ENCODE data around the gene HDAC1.

GRCh38 chr1:32289256-32289655, 2.6 kb upstream of the HDAC1 start:
- TF ChIP-seq CTCF (conservative IDR thresholded peaks at IDR 0.05; ENCODE audit: low read length): no peak
- TF ChIP-seq EZH2phosphoT487 (IDR thresholded peaks at IDR 0.05; ENCODE audit: borderline replicate concordance): no peak
